AG10803 (cell line): ENCODE results near the gene VAMP8.

ENCODE experiments used
- DNase-seq: peaks from one replicate; pipeline ENCODE4 v3.0.0; 2010; ENCODE audit warnings: low read depth
- H3K4me3 ChIP-seq: 2 replicates; pipeline ENCODE4 v1.5.1; 2011; ENCODE audit warnings: mild to moderate bottlenecking, low read length, control low read depth
- CTCF ChIP-seq: conservative IDR thresholded peaks from 2 replicates; pipeline ENCODE4 v1.5.1; 2011; ENCODE audit warnings: mild to moderate bottlenecking, low read length, control low read depth, inconsistent platforms

VAMP8 gene

GRCh38 chr2:85548608-85548900, 28.8 kb upstream of the VAMP8 start:
- TF ChIP-seq CTCF = no peak
- no peak for DNase-seq
- H3K4me3 ChIP-seq = no peak overlapping the region

- no peak overlapping the region for H3K4me3 ChIP-seq
- no peak for TF ChIP-seq CTCF
- no peak for DNase-seq
Observed at GRCh38 chr2:85549095-85549494, 28.3 kb upstream of the VAMP8 start.

GRCh38 chr2:85549826-85550225, 27.6 kb upstream of the VAMP8 start:
- TF ChIP-seq CTCF = no peak
- no peak overlapping the region for H3K4me3 ChIP-seq
- DNase-seq = peak; percentile 96

GRCh38 chr2:85550486-85550885, 26.9 kb upstream of the VAMP8 start:
- DNase-seq = no peak
- no peak overlapping the region for H3K4me3 ChIP-seq
- TF ChIP-seq CTCF = no peak

- peak; percentile 96 for TF ChIP-seq CTCF
- peak; percentile 70 for DNase-seq
- no peak overlapping the region for H3K4me3 ChIP-seq
Observed at GRCh38 chr2:85551698-85552678, 25.4 kb upstream of the VAMP8 start.

GRCh38 chr2:85553184-85553583, 24.2 kb upstream of the VAMP8 start:
- no peak for DNase-seq
- TF ChIP-seq CTCF = no peak
- no peak overlapping the region for H3K4me3 ChIP-seq

- DNase-seq = no peak
- TF ChIP-seq CTCF = no peak
- no peak overlapping the region for H3K4me3 ChIP-seq
Observed at GRCh38 chr2:85554980-85555612, 22.3 kb upstream of the VAMP8 start.
